Measurements from ENCODE around the gene RSU1. TPM values are rescaled to one million over a fixed set of nuclear protein-coding genes. Genes with fewer than 3 reads are reported as not detected.

RSU1 gene
- total RNA-seq, 1 donor from 2014 or later: 133 TPM

- no peak for DNase-seq (ENCODE audit: extremely low read depth, low read depth, low spot score)
Measured at GRCh38 chr10:16544099-16544498, 273.1 kb downstream of the RSU1 start.

All from glomerular endothelial cell (primary cell).